ENCODE measurements around the gene POU2AF2.

GRCh38 chr11:111269146-111269868, 23.8 kb downstream of the POU2AF2 start:
- TF ChIP-seq CTCF (conservative IDR thresholded peaks at IDR 0.05) (no peak), EZH2 (IDR thresholded peaks at IDR 0.05; ENCODE audit: low read depth) (no peak)
